HG03342 (cell line): ENCODE results near the gene PPP4R4.
"Not testable (repeated sequence)": the region's sequence is repeated elsewhere in the genome, so short reads cannot be mapped to it uniquely, and the experiment has no call there.

Experiments
- ATAC-seq: cut with Tn5 transposase; IDR thresholded peaks from one replicate; pipeline ENCODE4 v1.9.1; 2021; ENCODE audit warnings: mild to moderate bottlenecking, moderate library complexity; ENCODE audit not compliant: unreplicated experiment

PPP4R4 gene

DNA sequence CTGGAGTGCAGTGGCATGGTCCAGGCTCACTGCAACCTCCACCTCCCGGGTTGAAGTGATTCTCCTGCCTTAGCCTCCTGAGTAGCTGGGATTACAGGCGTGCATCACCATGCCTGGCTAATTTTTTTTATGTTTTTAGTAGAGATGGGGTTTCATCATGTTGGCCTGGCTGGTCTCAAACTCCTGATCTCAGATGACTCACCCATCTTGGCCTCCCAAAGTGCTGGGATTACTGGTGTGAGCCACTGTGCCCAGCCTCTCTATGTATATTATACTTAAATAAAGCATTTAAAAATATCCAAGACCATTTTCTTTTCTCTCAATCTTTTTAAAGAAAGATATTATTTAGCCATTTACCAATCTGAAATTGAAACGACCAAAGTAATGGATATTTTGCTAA lies 90.1 kb downstream of the PPP4R4 start:
- not testable (repeated sequence) for ATAC-seq

GRCh38 chr14:94267352-94267751 lies 93.2 kb downstream of the PPP4R4 start:
- no peak for ATAC-seq

GRCh38 chr14:94268582-94268981 lies 94.5 kb downstream of the PPP4R4 start:
- not testable (repeated sequence) for ATAC-seq

DNA sequence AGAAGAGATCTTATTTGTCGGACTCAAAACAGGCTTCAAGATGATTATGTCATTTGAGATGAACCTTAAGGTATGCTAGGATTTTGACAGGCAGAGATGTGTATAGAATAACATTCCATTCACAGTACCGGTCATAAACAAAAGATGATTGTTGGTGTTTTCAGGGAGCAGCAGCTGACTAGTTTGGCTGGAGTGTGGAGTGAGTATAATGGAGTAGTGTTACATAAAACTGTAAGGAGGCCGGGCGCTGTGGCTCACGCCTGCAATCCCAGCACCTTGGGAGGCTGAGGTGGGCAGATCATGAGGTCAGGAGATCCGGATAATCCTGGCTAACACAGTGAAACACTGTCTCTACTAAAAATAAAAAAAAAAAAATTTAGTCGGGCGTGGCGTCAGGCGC lies 95.0 kb downstream of the PPP4R4 start:
- ATAC-seq: no peak

GRCh38 chr14:94276898-94277561 lies 102.9 kb downstream of the PPP4R4 start:
- not testable (repeated sequence) for ATAC-seq

DNA sequence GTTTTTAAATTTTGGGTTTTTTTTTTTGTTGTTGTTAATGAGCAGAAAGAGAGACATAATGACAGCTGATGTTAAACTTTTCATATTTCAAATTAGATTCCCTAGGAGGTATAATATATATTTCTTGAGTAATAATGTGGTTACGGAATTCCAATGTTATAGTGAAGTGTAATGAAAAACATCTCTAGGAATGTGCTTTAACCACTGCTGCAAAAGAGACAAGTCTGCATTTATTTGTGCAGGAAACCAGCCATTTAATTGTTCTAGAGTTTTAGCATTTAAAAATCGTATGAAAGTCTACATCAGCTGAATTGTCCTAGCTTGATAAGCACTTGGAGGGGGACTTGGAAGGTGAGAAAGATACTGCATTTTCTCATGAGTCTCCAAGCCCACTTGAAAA lies 104.6 kb downstream of the PPP4R4 start:
- no peak for ATAC-seq

GRCh38 chr14:94282991-94283723 lies 109.0 kb downstream of the PPP4R4 start:
- ATAC-seq: no peak

GRCh38 chr14:94284221-94284620 lies 110.1 kb downstream of the PPP4R4 start:
- ATAC-seq: no peak

DNA sequence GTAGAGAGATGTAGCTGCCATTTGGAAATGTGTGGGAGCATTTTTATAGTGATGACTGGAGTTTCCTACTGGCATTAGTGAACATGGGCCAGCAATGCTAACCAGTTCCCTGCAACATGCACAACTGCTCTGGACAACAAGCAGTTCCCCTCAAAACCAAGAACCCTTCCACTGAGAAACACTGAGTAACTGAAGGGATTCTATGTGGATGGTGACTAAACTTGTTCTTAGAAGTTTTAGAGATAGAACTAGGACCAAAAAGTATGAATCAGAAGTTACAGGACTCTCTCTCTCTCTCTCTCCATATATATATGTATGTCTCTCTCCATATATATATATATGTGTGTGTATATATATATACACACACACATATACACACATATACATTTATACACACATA lies 111.0 kb downstream of the PPP4R4 start:
- ATAC-seq: no peak

GRCh38 chr14:94288610-94289465 lies 114.7 kb downstream of the PPP4R4 start:
- no peak for ATAC-seq

GRCh38 chr14:94290197-94290596 lies 116.1 kb downstream of the PPP4R4 start:
- no peak for ATAC-seq

DNA sequence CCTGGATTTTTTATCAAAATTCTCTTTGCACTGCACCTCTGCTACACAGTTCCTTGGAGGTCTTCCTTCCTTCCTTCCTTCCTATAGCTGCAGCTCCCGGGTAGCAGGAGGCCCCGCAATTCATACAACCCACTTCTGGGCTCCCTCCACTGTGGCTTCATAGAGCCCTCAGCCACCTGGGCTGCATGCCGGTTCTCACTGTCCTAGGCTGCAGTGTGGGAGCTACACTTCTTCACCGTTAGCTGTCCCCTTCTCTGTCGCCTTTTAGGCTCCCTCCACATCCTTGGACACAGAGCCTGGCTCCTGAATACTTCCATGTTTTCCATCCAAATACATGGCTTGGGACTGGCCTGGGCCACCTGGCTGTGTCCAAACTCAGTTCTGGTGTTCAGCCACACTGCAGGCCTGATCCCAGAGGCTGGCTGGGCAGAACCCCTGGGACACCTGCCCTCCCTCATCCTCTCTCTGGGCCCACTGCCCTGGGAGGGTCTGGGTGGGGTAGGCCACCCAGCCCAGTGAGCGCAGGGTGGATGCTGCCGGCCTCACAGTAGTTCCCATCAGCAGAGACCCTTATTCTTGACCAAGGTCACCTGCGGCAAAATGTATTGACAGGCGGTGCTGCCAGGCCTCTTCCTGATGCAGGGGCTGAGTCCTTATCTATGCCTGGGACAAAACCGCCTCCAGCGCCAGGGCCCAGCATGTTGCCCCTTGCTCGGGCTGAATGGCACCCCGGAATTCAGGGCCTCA lies 117.2 kb downstream of the PPP4R4 start:
- ATAC-seq: no peak

- no peak for ATAC-seq
Measured at GRCh38 chr14:94291906-94292525, 117.9 kb downstream of the PPP4R4 start.

DNA sequence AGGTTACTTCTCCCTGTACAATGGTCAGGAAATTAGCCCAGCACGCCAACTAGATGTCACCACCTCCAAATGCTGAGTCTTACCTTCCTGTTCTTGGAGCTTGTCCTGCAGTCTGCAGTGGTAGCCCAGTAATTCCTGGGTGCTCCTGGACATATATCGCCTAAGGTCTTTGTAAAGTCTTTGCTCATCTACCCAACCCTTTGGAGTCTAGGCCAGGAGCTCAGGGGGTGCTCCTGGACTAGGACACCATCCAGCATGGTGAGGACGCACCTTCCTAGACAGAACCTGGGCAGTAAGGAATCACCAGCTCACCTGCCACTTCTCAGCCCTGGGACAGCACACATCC lies 118.4 kb downstream of the PPP4R4 start:
- no peak for ATAC-seq

GRCh38 chr14:94292872-94293577 lies 118.9 kb downstream of the PPP4R4 start, which contains the start of gene SERPINA10:
Gene SERPINA10, minus strand, starts transcription at chr14:94293268. Its CDS starts 2,675 bp downstream, at chr14:94290593.
- no peak for ATAC-seq

GRCh38 chr14:94293578-94293924 lies 119.4 kb downstream of the PPP4R4 start:
- ATAC-seq: no peak

- ATAC-seq: no peak
Measured at GRCh38 chr14:94295360-94296180, 121.4 kb downstream of the PPP4R4 start.

- ATAC-seq: not testable (repeated sequence)
Measured at GRCh38 chr14:94296181-94296545, 122.0 kb downstream of the PPP4R4 start.

DNA sequence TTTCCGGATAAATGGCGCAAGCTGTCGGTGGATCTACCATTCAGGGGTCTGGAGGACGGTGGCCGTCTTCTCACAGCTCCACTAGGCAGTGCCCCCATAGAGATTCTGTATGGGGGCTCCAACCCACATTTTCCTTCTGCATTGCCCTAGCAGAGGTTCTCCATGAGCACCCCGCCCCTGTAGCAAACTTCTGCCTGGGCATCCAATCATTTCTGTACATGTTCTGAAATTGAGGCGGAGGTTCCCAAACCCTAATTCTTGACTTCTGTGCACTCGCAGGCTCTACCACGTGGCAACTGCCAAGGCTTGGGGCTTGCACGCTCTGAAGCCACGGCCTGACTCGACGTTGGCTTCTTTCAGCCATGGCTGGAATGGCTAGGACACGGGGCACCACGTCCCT lies 124.0 kb downstream of the PPP4R4 start:
- ATAC-seq: no peak
